Neural cell (in vitro differentiated cells): ENCODE results near the gene ITGA11. TPM values are rescaled to one million over a fixed set of nuclear protein-coding genes. Genes with fewer than 3 reads are reported as not detected.

Experiments used
- H2AFZ ChIP-seq: fragments of 200-600, 300-800 bp; sonication (generic), shearing (Covaris generic); 2 replicates; pipeline ENCODE4 v1.6.0; 2014; ENCODE audit warnings: low read depth, mild to moderate bottlenecking, antibody characterized with exemption, low read length, moderate library complexity
- H3F3A ChIP-seq: fragments of 200-600 bp; shearing (Covaris generic); 2 replicates; pipeline ENCODE4 v1.6.1; 2016; ENCODE audit warnings: mild to moderate bottlenecking, moderate library complexity, mixed read lengths, antibody characterized with exemption, low read length; ENCODE audit not compliant: insufficient read depth, poor library complexity, severe bottlenecking
- H3K27ac ChIP-seq: fragments of 200-600, 300-800 bp; sonication (generic), shearing (Covaris generic); 2 replicates; pipeline ENCODE4 v1.5.1; 2014; ENCODE audit warnings: mild to moderate bottlenecking, low read length, moderate library complexity
- H3K27me3 ChIP-seq: fragments of 300-800, 200-600 bp; sonication (generic), shearing (Covaris generic); 2 replicates; pipeline ENCODE4 v1.6.0; 2014; ENCODE audit warnings: mild to moderate bottlenecking, low read depth, low read length, moderate library complexity; ENCODE audit not compliant: insufficient read depth
- H3K36me3 ChIP-seq: fragments of 300-800, 200-600 bp; sonication (generic), shearing (Covaris generic); 2 replicates; pipeline ENCODE4 v1.5.1; 2014; ENCODE audit warnings: mild to moderate bottlenecking, antibody characterized with exemption, low read length, moderate library complexity; ENCODE audit not compliant: insufficient read depth
- H3K4me2 ChIP-seq: fragments of 300-800, 200-600 bp; sonication (generic), shearing (Covaris generic); 2 replicates; pipeline ENCODE4 v1.6.0; 2014; ENCODE audit warnings: mild to moderate bottlenecking, low read length
- H3K4me3 ChIP-seq: fragments of 300-800, 200-600 bp; sonication (generic), shearing (Covaris generic); 2 replicates; pipeline ENCODE4 v1.5.1; 2014; ENCODE audit warnings: mild to moderate bottlenecking, low read length, moderate library complexity
- H3K79me2 ChIP-seq: fragments of 200-600 bp; shearing (Covaris generic); replicated peaks from 2 replicates; pipeline ENCODE4 v1.6.0; 2014; ENCODE audit warnings: mild to moderate bottlenecking, low read length, moderate library complexity; ENCODE audit not compliant: insufficient read depth
- H3K9ac ChIP-seq: fragments of 300-800, 200-600 bp; sonication (generic), shearing (Covaris generic); 2 replicates; pipeline ENCODE4 v1.6.1; 2016; ENCODE audit warnings: mild to moderate bottlenecking, low read length, mixed read lengths
- H3K9me2 ChIP-seq: fragments of 200-600 bp; shearing (Covaris generic); 2 replicates; pipeline ENCODE4 v1.6.1; 2016; ENCODE audit warnings: mild to moderate bottlenecking, low read length, mixed read lengths; ENCODE audit not compliant: insufficient read depth
- H3K9me3 ChIP-seq: fragments of 200-600, 300-800 bp; sonication (generic), shearing (Covaris generic); 2 replicates; pipeline ENCODE4 v1.6.1; 2016; ENCODE audit warnings: mild to moderate bottlenecking, mixed run types, low read length, moderate library complexity, mixed read lengths
- H4K20me1 ChIP-seq: fragments of 200-600 bp; shearing (Covaris generic); 2 replicates; pipeline ENCODE4 v1.6.1; 2016; ENCODE audit warnings: mild to moderate bottlenecking, mixed run types; ENCODE audit not compliant: insufficient read depth
- EP300 ChIP-seq: fragments of 450-650 bp; conservative IDR thresholded peaks from 2 replicates; pipeline ENCODE4 v1.6.1; 2014; ENCODE audit warnings: antibody characterized with exemption, mild to moderate bottlenecking, moderate library complexity; ENCODE audit not compliant: poor library complexity, severe bottlenecking
- EZH2 ChIP-seq: fragments of 200-600, 300-800 bp; shearing (Covaris generic), sonication (generic); IDR thresholded peaks from 2 replicates; pipeline ENCODE4 v1.6.1; 2014; ENCODE audit warnings: antibody characterized with exemption, low read length, borderline replicate concordance, mild to moderate bottlenecking; ENCODE audit not compliant: insufficient read depth, poor library complexity, severe bottlenecking
- MXI1 ChIP-seq: fragments of 450-650 bp; conservative IDR thresholded peaks from 2 replicates; pipeline ENCODE4 v1.6.1; 2014; ENCODE audit warnings: antibody characterized with exemption, mild to moderate bottlenecking; ENCODE audit not compliant: poor library complexity, severe bottlenecking
- RAD21 ChIP-seq: fragments of 450-650 bp; conservative IDR thresholded peaks from 2 replicates; pipeline ENCODE4 v1.6.1; 2014; ENCODE audit warnings: antibody characterized with exemption, mild to moderate bottlenecking, moderate library complexity
- SMC3 ChIP-seq: fragments of 450-650 bp; conservative IDR thresholded peaks from 2 replicates; pipeline ENCODE4 v1.6.1; 2014; ENCODE audit warnings: antibody characterized with exemption, mild to moderate bottlenecking, moderate library complexity; ENCODE audit not compliant: poor library complexity
- TAF1 ChIP-seq: IDR thresholded peaks from 2 replicates; pipeline ENCODE4 v1.6.1; 2012; ENCODE audit warnings: low read depth
- polyA plus RNA-seq: library from polyadenylated mRNA; depleted of rRNA; stranded (reverse); fragments of >200 nt; gene quantifications from 2 replicates; pipeline ENCODE4 v1.2.3, GENCODE V29; 2014
- TF ChIP-seq, protein P1 (sequence below): fragments of 450-650 bp; IDR thresholded peaks from 2 replicates; pipeline ENCODE4 v1.5.1; 2014; ENCODE audit warnings: antibody characterized with exemption, mild to moderate bottlenecking, moderate library complexity; ENCODE audit not compliant: poor library complexity, severe bottlenecking

ITGA11 gene
- polyA plus RNA-seq, 1 donor from 2014 or later, result not detected

DNA sequence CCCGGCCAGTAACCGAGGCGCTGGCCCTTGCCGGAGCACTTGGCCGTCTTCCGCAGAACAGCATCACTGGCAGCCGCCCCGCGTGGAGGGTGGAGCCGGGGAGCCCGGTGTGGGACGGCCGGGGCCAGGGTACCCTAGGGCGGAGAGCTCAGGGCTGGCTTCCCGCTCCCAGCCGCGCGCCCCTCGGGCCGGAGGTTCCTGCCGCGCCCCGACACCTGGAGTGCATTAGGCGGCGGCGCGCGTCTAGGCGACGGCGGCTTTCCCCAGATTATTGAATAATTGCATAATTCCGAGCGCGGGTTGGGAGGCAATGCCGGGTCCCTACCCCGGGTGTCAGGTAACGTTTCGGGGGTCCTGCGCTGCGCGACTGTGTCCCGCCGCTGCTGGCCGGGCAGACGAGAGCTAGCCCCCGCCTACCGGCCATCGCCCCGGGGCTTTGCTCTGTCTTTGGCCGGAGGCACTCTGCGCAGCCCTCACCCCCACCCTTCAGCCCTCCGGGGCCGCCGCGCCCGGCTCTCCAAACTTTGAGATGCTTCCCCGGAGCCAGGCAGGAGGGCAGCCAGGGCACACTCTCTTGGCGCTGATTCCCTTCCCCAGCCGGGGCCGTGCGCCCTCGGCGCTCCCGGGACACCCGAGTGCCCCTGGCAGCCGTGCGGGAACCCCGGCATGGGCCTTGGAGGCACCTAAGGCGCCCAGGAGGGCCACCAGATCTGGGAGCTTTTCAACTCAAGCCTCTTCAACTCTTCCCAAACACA, 749 bp downstream of the ITGA11 start:
- H3K27me3 ChIP-seq, result peaks cover 47% of the 10 kb centered on the region
- no peaks in the 10 kb centered on the region for H3F3A ChIP-seq
- no peaks in the 10 kb centered on the region for H4K20me1 ChIP-seq
- H3K9ac ChIP-seq, result peak overlapping the region; percentile 20
- H3K4me2 ChIP-seq, result peak overlapping the region; percentile 30
- TF ChIP-seq SMC3, result no peak
- no peak for TF ChIP-seq MXI1
- no peak for TF ChIP-seq RAD21
- TF ChIP-seq EZH2, result peak; percentile 38
- TF ChIP-seq, protein P1, sequence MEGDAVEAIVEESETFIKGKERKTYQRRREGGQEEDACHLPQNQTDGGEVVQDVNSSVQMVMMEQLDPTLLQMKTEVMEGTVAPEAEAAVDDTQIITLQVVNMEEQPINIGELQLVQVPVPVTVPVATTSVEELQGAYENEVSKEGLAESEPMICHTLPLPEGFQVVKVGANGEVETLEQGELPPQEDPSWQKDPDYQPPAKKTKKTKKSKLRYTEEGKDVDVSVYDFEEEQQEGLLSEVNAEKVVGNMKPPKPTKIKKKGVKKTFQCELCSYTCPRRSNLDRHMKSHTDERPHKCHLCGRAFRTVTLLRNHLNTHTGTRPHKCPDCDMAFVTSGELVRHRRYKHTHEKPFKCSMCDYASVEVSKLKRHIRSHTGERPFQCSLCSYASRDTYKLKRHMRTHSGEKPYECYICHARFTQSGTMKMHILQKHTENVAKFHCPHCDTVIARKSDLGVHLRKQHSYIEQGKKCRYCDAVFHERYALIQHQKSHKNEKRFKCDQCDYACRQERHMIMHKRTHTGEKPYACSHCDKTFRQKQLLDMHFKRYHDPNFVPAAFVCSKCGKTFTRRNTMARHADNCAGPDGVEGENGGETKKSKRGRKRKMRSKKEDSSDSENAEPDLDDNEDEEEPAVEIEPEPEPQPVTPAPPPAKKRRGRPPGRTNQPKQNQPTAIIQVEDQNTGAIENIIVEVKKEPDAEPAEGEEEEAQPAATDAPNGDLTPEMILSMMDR, result no peak
- TF ChIP-seq TAF1, result no peak
- peak overlapping the region; percentile 65 for H3K4me3 ChIP-seq
- no peak overlapping the region for H3K27ac ChIP-seq
- H2AFZ ChIP-seq, result no peak overlapping the region
- H3K9me3 ChIP-seq, result no peaks in the 10 kb centered on the region
- H3K36me3 ChIP-seq, result no peaks in the 10 kb centered on the region
- no peaks in the 10 kb centered on the region for H3K79me2 ChIP-seq
- H3K9me2 ChIP-seq, result no peaks in the 10 kb centered on the region

DNA sequence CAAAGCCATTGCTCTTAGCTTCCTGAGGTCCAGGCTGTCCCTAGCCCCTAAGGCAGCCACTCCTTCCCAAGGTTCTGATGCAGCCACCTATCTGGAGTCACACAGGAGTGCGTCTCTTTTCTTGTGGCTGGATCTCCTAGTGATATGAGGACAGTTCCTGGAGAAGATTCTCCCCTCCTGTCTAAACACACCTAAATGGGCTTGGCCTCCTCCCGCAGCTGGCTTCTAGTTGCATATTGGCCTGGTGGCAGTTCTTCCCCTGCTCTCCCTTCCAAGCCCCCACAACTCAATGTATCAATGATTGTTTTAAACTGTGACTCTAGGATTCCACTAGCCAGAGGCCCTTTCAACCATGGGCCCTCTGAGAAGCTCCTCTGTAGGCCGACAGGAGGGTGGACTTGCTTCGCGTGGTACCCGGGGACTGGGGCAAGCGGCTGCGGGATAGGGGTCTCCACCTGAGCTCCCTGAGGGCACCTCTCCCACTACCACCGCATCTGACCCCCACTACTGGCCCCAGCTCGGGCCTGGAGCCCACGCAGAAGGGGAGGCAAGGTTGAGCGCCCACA, 1.4 kb downstream of the ITGA11 start:
- Histone ChIP-seq H3F3A (no peaks in the 10 kb centered on the region), H3K27me3 (peaks cover 47% of the 10 kb centered on the region), H3K79me2 (no peaks in the 10 kb centered on the region), H3K9me2 (no peaks in the 10 kb centered on the region), H3K27ac (no peak overlapping the region), H2AFZ (no peak overlapping the region), H3K36me3 (no peaks in the 10 kb centered on the region), H3K9ac (no peak overlapping the region), H4K20me1 (no peaks in the 10 kb centered on the region), H3K4me3 (peak overlapping the region; percentile 65), H3K9me3 (no peaks in the 10 kb centered on the region), H3K4me2 (no peak overlapping the region)
- TF ChIP-seq EP300 (no peak), RAD21 (no peak)

DNA sequence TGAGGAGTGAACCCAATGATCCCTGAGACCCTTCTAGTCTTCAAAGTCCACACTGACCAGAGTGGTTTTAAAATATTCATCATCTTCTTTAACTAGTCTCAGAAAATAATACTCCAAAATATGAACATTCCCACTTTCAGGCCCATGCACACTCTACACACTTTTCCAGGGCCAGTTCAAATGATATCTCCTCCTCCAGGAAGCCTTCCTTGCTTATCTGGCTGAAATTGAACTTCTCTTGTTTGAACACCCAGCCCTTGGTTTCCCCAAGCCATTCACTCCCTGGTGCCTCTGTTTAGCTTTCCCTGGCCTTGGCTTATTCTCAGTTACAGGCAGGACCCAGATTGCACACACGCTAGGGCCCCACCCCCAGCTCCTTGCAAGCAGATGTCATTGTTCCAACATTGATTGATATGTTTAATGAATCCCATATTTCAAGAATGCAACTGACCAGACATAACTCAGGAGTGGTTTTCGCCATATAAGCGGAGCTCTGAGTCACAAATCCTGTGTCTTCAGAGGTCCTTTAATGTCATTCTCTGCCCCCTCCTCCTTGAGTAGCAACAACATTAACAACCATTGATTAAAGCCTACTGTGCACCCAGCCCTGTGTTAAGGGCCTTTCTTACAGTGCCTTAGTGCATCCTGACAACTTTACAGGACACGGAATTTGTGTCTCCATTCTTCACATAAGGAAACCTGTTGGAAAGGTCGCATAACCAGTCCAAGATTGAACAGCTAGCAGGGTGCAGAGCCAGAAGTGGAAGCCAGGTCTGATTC, 2.1 kb downstream of the ITGA11 start:
- Histone ChIP-seq H3K79me2 (no peaks in the 10 kb centered on the region), H3K36me3 (no peaks in the 10 kb centered on the region), H3F3A (no peaks in the 10 kb centered on the region), H3K9me3 (no peaks in the 10 kb centered on the region), H3K4me2 (no peak overlapping the region), H3K9me2 (no peaks in the 10 kb centered on the region), H3K4me3 (no peak overlapping the region), H4K20me1 (no peaks in the 10 kb centered on the region), H3K27me3 (peaks cover 47% of the 10 kb centered on the region), H2AFZ (no peak overlapping the region), H3K27ac (no peak overlapping the region), H3K9ac (no peak overlapping the region)
- TF ChIP-seq EZH2 (no peak), RAD21 (no peak)
